PFSK-1 (cell line): ENCODE measurements around the gene SRRM5.

Source experiments
- POLR2AphosphoS5 ChIP-seq: IDR thresholded peaks from 2 replicates; pipeline ENCODE4 v1.6.1; 2012; ENCODE audit warnings: low read depth, mild to moderate bottlenecking, control low read depth, low read length, moderate library complexity
- TAF1 ChIP-seq: IDR thresholded peaks from 2 replicates; pipeline ENCODE4 v1.6.1; 2012; ENCODE audit warnings: low read length, control low read depth, borderline replicate concordance; ENCODE audit not compliant: insufficient read depth
- TF ChIP-seq, protein P1 (sequence below), 2 experiments: IDR thresholded peaks; 2 replicates each; pipeline versions ENCODE4 v1.6.1 to v1.8.0; 2011 to 2012; ENCODE audit warnings: low read depth in 2 of 2, low read length in 2 of 2, control low read depth in 1 of 2, inconsistent platforms in 1 of 2, mild to moderate bottlenecking in 1 of 2, moderate library complexity in 1 of 2; ENCODE audit not compliant: insufficient read depth in 1 of 2

DNA sequence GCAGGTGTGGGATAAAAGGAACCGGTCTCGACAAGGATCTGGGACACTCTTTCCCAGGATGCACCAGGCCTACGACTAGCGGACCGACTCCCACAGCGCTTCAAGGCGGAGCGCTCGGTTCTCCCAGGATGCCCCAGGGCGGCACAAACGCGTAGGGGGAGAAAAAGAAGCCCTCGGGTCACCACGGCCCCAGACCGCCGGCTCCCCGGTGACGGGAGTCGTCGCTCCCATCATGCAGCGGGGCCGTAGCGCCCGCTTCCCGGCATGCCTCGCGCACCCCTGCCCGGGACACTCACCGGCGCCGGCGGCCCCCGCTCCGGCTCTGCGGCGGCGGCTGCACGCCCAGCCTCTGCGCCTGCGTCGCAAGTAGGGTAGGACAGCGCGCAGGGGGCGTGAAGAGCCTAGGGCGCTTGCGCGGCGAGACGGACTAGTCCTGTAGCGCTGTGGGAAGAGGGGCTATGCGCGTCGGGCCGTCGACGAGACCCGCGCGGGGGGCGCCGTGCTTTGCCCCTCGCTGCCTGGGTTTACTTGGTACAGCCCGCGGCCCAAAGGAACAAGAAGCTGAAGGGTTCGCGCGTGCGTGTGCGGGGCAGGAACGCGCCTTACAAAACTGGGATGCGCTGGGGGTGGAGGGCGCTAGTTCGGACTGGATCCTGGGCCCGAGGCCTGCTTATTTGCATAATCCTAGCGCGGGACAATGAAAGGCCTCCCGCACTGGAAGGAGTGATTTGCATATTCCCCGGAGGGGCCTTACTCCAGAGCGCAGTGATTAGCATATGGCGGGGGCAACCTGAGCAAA, 7.6 kb downstream of the SRRM5 start, which contains the start of gene ZNF428:
- TF ChIP-seq, protein P1, sequence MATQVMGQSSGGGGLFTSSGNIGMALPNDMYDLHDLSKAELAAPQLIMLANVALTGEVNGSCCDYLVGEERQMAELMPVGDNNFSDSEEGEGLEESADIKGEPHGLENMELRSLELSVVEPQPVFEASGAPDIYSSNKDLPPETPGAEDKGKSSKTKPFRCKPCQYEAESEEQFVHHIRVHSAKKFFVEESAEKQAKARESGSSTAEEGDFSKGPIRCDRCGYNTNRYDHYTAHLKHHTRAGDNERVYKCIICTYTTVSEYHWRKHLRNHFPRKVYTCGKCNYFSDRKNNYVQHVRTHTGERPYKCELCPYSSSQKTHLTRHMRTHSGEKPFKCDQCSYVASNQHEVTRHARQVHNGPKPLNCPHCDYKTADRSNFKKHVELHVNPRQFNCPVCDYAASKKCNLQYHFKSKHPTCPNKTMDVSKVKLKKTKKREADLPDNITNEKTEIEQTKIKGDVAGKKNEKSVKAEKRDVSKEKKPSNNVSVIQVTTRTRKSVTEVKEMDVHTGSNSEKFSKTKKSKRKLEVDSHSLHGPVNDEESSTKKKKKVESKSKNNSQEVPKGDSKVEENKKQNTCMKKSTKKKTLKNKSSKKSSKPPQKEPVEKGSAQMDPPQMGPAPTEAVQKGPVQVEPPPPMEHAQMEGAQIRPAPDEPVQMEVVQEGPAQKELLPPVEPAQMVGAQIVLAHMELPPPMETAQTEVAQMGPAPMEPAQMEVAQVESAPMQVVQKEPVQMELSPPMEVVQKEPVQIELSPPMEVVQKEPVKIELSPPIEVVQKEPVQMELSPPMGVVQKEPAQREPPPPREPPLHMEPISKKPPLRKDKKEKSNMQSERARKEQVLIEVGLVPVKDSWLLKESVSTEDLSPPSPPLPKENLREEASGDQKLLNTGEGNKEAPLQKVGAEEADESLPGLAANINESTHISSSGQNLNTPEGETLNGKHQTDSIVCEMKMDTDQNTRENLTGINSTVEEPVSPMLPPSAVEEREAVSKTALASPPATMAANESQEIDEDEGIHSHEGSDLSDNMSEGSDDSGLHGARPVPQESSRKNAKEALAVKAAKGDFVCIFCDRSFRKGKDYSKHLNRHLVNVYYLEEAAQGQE (IDR thresholded peaks at IDR 0.05; ENCODE audit: insufficient read depth in 1 of 2, low read depth in 2 of 2, low read length in 2 of 2) = 0 out of 4 replicates have a peak, but pooled peaks of 1 of the 2 experiments have one; percentile 4
- TF ChIP-seq TAF1 = no peak
- TF ChIP-seq POLR2AphosphoS5 = peak; percentile 71; the same call in 1 of the 2 replicates
